ENCODE results near the gene ACSF2.
"Not testable (repeated sequence)": the region's sequence is repeated elsewhere in the genome, so short reads cannot be mapped to it uniquely, and the experiment has no call there.

The ACSF2 gene

GRCh38 chr17:50405351-50405750, 20.7 kb upstream of the ACSF2 start:
- not testable (repeated sequence) for DNase-seq (ENCODE audit: low read depth, low spot score); H3K4me3 ChIP-seq (ENCODE audit: low read length)

- no peak overlapping the region for H3K4me3 ChIP-seq (ENCODE audit: low read length)
- DNase-seq (ENCODE audit: low read depth, low spot score), result no peak
Observed at GRCh38 chr17:50406578-50406977, 19.4 kb upstream of the ACSF2 start.

- no peak overlapping the region for H3K4me3 ChIP-seq (ENCODE audit: low read length)
- DNase-seq (ENCODE audit: low read depth, low spot score), result no peak
Observed at GRCh38 chr17:50407921-50408320, 18.1 kb upstream of the ACSF2 start.

GRCh38 chr17:50412188-50412732, 13.8 kb upstream of the ACSF2 start:
- no peak for DNase-seq (ENCODE audit: low read depth, low spot score)
- no peak overlapping the region for H3K4me3 ChIP-seq (ENCODE audit: low read length)

DNA sequence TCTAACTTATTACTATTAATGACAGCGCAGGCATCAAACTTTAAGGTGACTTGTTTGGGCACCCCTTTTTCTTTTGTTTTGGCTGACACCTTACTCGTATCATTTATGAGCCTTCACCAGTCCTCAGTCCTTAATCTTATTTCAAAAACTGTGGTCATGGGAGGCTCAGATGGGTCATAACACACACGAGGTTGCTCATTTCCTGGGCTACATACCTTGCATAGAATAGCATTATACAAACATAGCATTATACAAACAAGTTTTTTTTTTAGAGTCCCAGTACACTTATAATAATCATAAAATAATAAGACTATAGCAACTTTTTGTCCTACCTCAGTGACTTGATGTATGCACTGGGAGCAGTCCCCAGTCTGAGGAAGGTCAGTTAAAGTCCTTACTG, 11.2 kb upstream of the ACSF2 start:
- H3K4me3 ChIP-seq (ENCODE audit: low read length), result no peak overlapping the region
- DNase-seq (ENCODE audit: low read depth, low spot score), result no peak

DNA sequence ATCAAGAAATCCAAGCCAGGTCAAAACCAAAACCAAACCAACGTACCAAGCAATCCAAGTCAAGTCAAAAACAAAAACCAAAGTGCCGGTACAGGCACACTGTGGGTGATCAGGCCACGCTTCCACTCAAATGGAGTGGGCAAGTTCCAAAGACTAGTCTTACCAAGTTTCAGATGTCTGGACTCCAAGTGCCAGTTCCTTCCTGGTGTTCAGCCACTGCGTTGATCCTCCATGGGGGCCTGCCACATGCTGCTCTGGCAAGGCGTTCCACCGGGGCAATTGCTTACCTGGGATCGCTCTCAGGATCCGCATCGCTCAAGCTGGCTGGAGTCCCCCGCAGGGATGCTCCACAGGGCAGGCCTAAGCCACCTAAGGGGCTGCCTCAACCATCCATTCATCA, 6.4 kb upstream of the ACSF2 start:
- not testable (repeated sequence) for H3K4me3 ChIP-seq (ENCODE audit: low read length); DNase-seq (ENCODE audit: low read depth, low spot score)

- H3K4me3 ChIP-seq (ENCODE audit: low read length), result no peak overlapping the region
- DNase-seq (ENCODE audit: low read depth, low spot score), result no peak
Observed at GRCh38 chr17:50420419-50421112, 5.5 kb upstream of the ACSF2 start.

GRCh38 chr17:50421308-50422051, 4.5 kb upstream of the ACSF2 start:
- peak overlapping the region; percentile 30 for H3K4me3 ChIP-seq (ENCODE audit: low read length)
- DNase-seq (ENCODE audit: low read depth, low spot score), result peak; percentile 41

DNA sequence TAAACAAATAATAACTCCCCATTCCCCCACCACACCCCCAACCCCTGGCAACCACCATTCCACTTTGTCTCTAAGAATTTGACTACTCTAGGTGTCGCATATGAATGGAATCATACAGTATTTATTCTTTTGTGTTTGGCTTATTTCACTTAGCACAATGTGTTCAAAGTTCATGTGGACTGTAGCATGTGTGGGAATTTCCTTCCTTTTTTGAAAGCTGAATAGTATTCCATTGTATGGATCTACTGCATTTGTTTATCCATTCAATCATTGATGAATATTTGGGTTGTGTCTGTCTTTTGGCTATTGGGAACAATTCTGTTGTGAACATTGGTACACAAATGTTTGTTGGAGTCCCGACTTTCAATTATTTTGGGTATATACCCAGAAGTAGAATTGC, 3.3 kb upstream of the ACSF2 start:
- no peak for DNase-seq (ENCODE audit: low read depth, low spot score)
- H3K4me3 ChIP-seq (ENCODE audit: low read length), result no peak overlapping the region

GRCh38 chr17:50423553-50424159, 2.4 kb upstream of the ACSF2 start:
- no peak overlapping the region for H3K4me3 ChIP-seq (ENCODE audit: low read length)
- peak; percentile 28 for DNase-seq (ENCODE audit: low read depth, low spot score)

DNA sequence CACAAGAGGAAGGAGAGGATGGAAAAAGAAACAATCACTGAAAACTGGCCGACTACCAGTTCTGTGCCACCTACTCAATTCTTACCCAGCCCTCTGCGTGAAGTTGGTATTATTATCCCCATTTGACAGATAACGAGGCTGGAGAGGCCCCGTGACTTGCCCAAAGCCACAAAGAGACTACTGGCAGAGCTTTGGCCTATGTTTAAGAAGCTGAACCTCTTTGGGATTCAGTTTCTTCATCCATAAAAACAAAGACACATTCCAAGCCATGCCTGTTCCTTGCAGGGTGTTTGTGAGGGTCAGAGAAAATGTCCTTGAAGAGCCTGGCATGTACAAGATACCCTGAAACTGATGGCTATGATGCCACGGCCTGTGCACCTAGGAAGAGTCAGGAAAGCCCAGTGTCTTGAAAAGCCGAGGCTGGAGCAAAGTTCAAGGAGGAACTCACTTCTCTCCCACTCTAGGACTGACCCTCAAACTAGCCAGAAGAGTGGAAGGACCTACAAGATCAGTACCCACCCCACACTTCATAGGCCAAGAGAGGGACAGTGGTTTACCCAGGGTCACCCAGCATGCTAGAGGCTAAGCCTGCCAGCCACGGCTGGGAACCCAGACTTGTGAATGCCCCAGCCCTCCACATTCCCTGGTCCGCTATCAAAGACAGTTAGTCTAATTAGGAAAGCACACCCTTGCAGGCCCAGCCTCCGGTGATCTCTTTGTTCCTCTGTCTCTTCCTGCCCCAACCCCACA, 1.6 kb upstream of the ACSF2 start:
- DNase-seq (ENCODE audit: low read depth, low spot score), result no peak
- no peak overlapping the region for H3K4me3 ChIP-seq (ENCODE audit: low read length)

DNA sequence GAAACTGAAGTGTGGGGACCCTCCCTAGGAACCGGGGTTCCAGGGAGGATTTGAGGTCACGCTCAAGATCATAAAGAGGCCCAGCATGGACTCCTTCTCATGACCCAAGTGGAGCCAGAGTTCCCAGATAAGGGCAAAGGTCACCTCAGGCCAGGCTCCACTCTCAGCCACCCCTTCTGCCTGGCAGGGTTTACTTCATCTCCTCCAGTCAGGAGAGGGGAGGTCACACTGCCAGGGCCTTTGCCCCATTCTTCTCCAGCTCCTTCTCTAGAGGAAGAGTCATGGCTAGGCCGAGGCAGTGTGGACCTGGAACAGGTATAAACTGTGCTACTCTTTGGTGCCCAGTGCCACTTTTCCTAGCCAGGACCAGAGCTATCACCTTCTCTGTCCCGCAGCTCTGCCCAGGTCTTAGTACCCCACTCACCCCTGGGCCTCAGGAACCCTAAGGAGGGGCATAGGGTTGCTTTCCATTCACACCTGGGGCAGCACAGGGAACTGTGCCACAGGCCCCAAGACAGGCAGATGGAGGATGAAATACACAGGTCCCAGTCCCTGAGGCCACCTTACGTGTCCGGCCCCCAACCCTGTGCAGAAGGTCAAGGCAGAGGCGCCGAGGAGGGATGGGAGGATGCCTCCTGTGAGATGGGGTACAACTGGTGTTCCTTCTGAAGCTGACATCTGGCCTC, 879 bp upstream of the ACSF2 start:
- peak overlapping the region; percentile 69 for H3K4me3 ChIP-seq (ENCODE audit: low read length)
- no peak for DNase-seq (ENCODE audit: low read depth, low spot score)

GRCh38 chr17:50426472-50426782, 409 bp downstream of the ACSF2 start:
- DNase-seq (ENCODE audit: low read depth, low spot score), result no peak
- peak overlapping the region; percentile 69 for H3K4me3 ChIP-seq (ENCODE audit: low read length)

DNA sequence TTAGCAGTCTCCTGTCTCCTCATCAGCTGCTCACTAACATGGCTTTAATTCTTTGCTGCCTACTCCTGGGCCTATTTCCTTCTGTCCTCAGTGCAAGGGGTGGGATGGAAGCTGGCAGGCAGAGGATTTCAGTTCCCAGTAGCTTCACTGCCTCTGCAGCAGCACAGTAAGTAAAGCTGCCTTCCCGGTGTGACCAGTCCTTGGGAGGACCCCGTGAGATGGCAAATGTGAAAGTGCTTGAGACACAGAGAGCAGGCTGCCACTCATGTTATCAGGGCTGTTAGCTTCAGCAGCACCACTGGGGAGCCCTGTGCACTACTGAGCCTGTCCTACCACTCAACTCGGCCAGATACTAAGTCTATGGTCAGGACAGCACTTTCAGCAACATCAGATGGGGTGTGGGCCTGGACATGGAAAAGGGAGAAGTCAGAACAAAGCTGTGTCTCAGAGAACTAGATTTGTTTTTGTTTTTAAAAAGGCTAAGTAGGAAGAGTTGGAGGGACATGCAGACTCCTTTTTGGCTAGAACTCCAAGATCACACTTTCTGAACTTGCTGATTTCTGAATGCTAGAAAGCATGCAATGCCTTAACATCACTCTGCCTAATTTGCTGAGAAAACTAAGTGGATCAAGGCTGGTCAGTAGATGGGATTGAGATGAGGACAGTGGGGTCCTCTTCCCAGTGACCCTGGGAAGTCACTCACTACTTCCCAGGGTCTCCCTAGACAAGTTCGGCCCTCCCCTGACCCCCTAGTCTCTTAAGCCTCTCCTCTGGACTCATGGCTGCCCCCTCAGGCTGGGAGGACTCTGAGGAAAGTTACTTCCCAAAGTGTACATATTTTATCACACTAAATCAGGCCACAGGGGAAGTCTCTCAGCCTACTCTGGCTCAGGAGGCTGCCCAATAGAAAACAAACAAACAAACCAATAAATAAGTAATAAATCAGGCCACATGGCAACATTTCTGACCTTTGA, 1.1 kb downstream of the ACSF2 start:
- DNase-seq (ENCODE audit: low read depth, low spot score), result no peak
- peak overlapping the region; percentile 69 for H3K4me3 ChIP-seq (ENCODE audit: low read length)

- not testable (repeated sequence) for DNase-seq (ENCODE audit: low read depth, low spot score); H3K4me3 ChIP-seq (ENCODE audit: low read length)
Observed at GRCh38 chr17:50428126-50428525, 2.1 kb downstream of the ACSF2 start.

DNA sequence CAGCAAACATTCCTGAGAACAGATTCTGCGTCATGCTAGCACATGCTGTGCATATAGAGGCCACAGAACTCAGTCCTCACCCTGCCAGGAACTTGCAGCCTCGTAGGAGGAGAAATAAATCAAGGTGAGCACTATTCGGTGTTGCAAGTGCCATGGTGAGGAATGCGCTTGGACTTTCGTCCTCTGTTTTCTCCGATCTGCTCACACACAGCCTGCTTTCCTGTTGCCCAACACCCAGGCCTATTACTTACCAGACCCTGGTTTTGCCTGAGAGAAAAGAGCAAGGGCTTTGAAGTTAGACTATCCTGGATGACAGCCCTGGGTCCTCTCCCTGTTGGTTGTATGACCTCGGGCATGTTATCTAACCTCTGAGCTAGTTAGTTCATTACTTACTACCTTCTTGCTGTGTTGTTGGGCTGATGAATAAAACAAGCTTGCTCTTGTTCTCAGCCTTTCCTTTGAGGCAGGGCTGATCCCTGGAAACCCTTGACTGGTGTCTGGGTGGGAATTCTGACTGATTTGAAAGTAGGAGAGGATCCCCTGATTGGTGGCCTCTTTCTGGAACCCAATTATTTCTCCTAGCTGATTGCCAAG, 2.9 kb downstream of the ACSF2 start:
- no peak overlapping the region for H3K4me3 ChIP-seq (ENCODE audit: low read length)
- no peak for DNase-seq (ENCODE audit: low read depth, low spot score)

DNA sequence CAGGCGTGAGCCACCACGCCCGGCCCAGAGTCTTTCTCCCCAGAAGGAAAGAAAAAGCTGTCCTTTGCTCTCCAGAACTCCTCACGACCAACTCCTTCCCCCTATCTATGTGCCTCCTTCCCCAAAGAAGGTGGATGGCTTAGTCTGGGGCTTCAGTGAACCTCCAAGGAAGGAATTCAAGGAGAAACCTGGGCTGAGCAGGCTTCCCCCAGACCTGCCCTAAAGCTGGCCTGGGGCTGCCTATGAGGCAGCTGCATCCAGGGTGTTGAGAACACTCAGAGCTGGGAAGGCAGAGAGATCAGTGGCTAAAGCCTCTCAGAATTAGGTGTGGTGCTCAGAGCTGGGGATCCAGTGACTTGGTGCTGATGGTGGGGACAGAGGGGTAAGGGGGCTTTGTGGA, 3.8 kb downstream of the ACSF2 start:
- DNase-seq (ENCODE audit: low read depth, low spot score), result no peak

More for the DNA sequence above, 3.8 kb downstream of the ACSF2 start:
- H3K4me3 ChIP-seq (ENCODE audit: low read length), result no peak overlapping the region
